Measurements from ENCODE around the gene DOCK8.
"Not testable (repeated sequence)": the region's sequence is repeated elsewhere in the genome, so short reads cannot be mapped to it uniquely, and the experiment has no call there.

Gene DOCK8

GRCh38 chr9:209143-209758 lies 5.4 kb upstream of the DOCK8 start:
- no peak overlapping the region for H3K9ac ChIP-seq
- H3K4me2 ChIP-seq, result no peak overlapping the region

GRCh38 chr9:211036-211435 lies 3.6 kb upstream of the DOCK8 start:
- Histone ChIP-seq H3K4me2 (no peak overlapping the region), H3K27ac (no peak overlapping the region), H3K4me1 (ENCODE audit: low read depth, poor library complexity, severe bottlenecking) (peaks cover 6% of the 10 kb centered on the region), H3K9ac (no peak overlapping the region), H4K20me1 (ENCODE audit: insufficient read depth) (no peaks in the 10 kb centered on the region), H2AFZ (ENCODE audit: low read depth) (no peak overlapping the region), H3K27me3 (ENCODE audit: insufficient read depth, low read depth) (no peaks in the 10 kb centered on the region), H3K36me3 (ENCODE audit: insufficient read depth) (no peaks in the 10 kb centered on the region), H3K4me3 (IDR thresholded peaks at IDR 0.05; ENCODE audit: insufficient read depth, low read depth, low read length) (no peak overlapping the region), H3K79me2 (ENCODE audit: insufficient read depth, low read depth) (no peaks in the 10 kb centered on the region)
- no peak for TF ChIP-seq CTCF (conservative IDR thresholded peaks at IDR 0.05; ENCODE audit: low read depth, low read length)

More at GRCh38 chr9:209143-209758, 5.4 kb upstream of the DOCK8 start:
- Histone ChIP-seq H3K79me2 (ENCODE audit: insufficient read depth, low read depth) (no peaks in the 10 kb centered on the region), H3K27me3 (ENCODE audit: insufficient read depth, low read depth) (no peaks in the 10 kb centered on the region), H3K36me3 (ENCODE audit: insufficient read depth) (no peaks in the 10 kb centered on the region), H4K20me1 (ENCODE audit: insufficient read depth) (no peaks in the 10 kb centered on the region), H3K27ac (no peak overlapping the region), H3K4me1 (ENCODE audit: low read depth, poor library complexity, severe bottlenecking) (no peaks in the 10 kb centered on the region), H2AFZ (ENCODE audit: low read depth) (no peak overlapping the region), H3K4me3 (IDR thresholded peaks at IDR 0.05; ENCODE audit: insufficient read depth, low read depth, low read length) (no peak overlapping the region)
- TF ChIP-seq CTCF (conservative IDR thresholded peaks at IDR 0.05; ENCODE audit: low read depth, low read length), result no peak

- no peak overlapping the region for H3K27ac ChIP-seq
- H3K27me3 ChIP-seq (ENCODE audit: insufficient read depth, low read depth), result no peaks in the 10 kb centered on the region
- no peak overlapping the region for H3K4me2 ChIP-seq
- no peak overlapping the region for H3K4me3 ChIP-seq (IDR thresholded peaks at IDR 0.05; ENCODE audit: insufficient read depth, low read depth, low read length)
- H3K36me3 ChIP-seq (ENCODE audit: insufficient read depth), result no peaks in the 10 kb centered on the region
- peaks cover 6% of the 10 kb centered on the region for H3K4me1 ChIP-seq (ENCODE audit: low read depth, poor library complexity, severe bottlenecking)
- H3K9ac ChIP-seq, result no peak overlapping the region
- H2AFZ ChIP-seq (ENCODE audit: low read depth), result no peak overlapping the region
- no peaks in the 10 kb centered on the region for H3K79me2 ChIP-seq (ENCODE audit: insufficient read depth, low read depth)
- TF ChIP-seq CTCF (conservative IDR thresholded peaks at IDR 0.05; ENCODE audit: low read depth, low read length), result no peak
- H4K20me1 ChIP-seq (ENCODE audit: insufficient read depth), result no peaks in the 10 kb centered on the region
Observed at GRCh38 chr9:211557-211956, 3.1 kb upstream of the DOCK8 start.

- H3K79me2 ChIP-seq (ENCODE audit: insufficient read depth, low read depth), result no peaks in the 10 kb centered on the region
- H3K9ac ChIP-seq, result no peak overlapping the region
- no peak overlapping the region for H3K4me2 ChIP-seq
- no peak overlapping the region for H2AFZ ChIP-seq (ENCODE audit: low read depth)
- no peak overlapping the region for H3K4me3 ChIP-seq (IDR thresholded peaks at IDR 0.05; ENCODE audit: insufficient read depth, low read depth, low read length)
- no peaks in the 10 kb centered on the region for H3K27me3 ChIP-seq (ENCODE audit: insufficient read depth, low read depth)
- no peaks in the 10 kb centered on the region for H4K20me1 ChIP-seq (ENCODE audit: insufficient read depth)
- no peaks in the 10 kb centered on the region for H3K36me3 ChIP-seq (ENCODE audit: insufficient read depth)
- peaks cover 6% of the 10 kb centered on the region for H3K4me1 ChIP-seq (ENCODE audit: low read depth, poor library complexity, severe bottlenecking)
- no peak overlapping the region for H3K27ac ChIP-seq
- TF ChIP-seq CTCF (conservative IDR thresholded peaks at IDR 0.05; ENCODE audit: low read depth, low read length), result no peak
Observed at GRCh38 chr9:212297-212696, 2.4 kb upstream of the DOCK8 start.

GRCh38 chr9:213901-214300 lies 764 bp upstream of the DOCK8 start:
- not testable (repeated sequence) for H3K27ac ChIP-seq; H3K4me3 ChIP-seq (IDR thresholded peaks at IDR 0.05; ENCODE audit: insufficient read depth, low read depth, low read length); H3K4me1 ChIP-seq (ENCODE audit: low read depth, poor library complexity, severe bottlenecking); H4K20me1 ChIP-seq (ENCODE audit: insufficient read depth); H3K36me3 ChIP-seq (ENCODE audit: insufficient read depth); H3K79me2 ChIP-seq (ENCODE audit: insufficient read depth, low read depth); H3K27me3 ChIP-seq (ENCODE audit: insufficient read depth, low read depth); H3K9ac ChIP-seq
- H3K4me2 ChIP-seq, result peak overlapping the region; percentile 52; the same call in 1 of the 2 replicates
- peak overlapping the region; percentile 87 for H2AFZ ChIP-seq (ENCODE audit: low read depth)
